ENCODE data around the gene SBSN. TPM values are rescaled to one million over a fixed set of nuclear protein-coding genes. Genes with fewer than 3 reads are reported as not detected.
A peak's percentile ranks its signal among the peaks of the same experiment; 100 is the strongest.

The SBSN gene
- total and polyA plus RNA-seq, 10 of the 15 experiments (the other 5 are each of a cell fraction or from before 2014, with no cell fraction given) = 0.09 TPM; not detected in 9

- Histone ChIP-seq H3K4me3 (peak overlapping the region; percentile 36; the same call in 1 of the 2 replicates), H2AFZ (ENCODE audit: control insufficient read depth, low read depth, low read length) (no peak overlapping the region), H3K4me1 (ENCODE audit: control insufficient read depth, insufficient read depth, low read length) (peaks cover 30% of the 10 kb centered on the region), H3K9ac (ENCODE audit: control insufficient read depth, insufficient read depth, low read length) (no peak overlapping the region), H3K4me2 (ENCODE audit: control insufficient read depth, insufficient read depth) (peak overlapping the region; percentile 90), H3K27me3 (replicated peaks in 1 of 2; ENCODE audit: control insufficient read depth in 2 of 2, insufficient read depth in 2 of 2, low read length in 1 of 2) (no peaks in the 10 kb centered on the region; a peak in 2 of 4 replicates), H3K36me3 (ENCODE audit: control insufficient read depth in 2 of 2, insufficient read depth in 2 of 2, low read length in 1 of 2) (no peaks in the 10 kb centered on the region; a peak in 1 of 4 replicates), H3K79me2 (ENCODE audit: control insufficient read depth, insufficient read depth, low read length) (no peaks in the 10 kb centered on the region), H3K9me3 (replicated peaks; ENCODE audit: control insufficient read depth, insufficient read depth, low read length) (no peaks in the 10 kb centered on the region; the same call in 2 of the 3 replicates), H3K27ac (ENCODE audit: control insufficient read depth, insufficient read depth) (no peak overlapping the region), H4K20me1 (ENCODE audit: control insufficient read depth, insufficient read depth) (no peaks in the 10 kb centered on the region)
- no peak for TF ChIP-seq EGR1 (IDR thresholded peaks at IDR 0.05; ENCODE audit: borderline replicate concordance in 1 of 2, low read depth in 2 of 2, low read length in 2 of 2)
- no peak for TF ChIP-seq ZZZ3 (IDR thresholded peaks at IDR 0.05; ENCODE audit: control insufficient read depth, insufficient read length, low read depth)
- no peak for TF ChIP-seq POLR2AphosphoS2 (IDR thresholded peaks at IDR 0.05; ENCODE audit: low read depth, low read length)
- no peak for TF ChIP-seq YBX1 (IDR thresholded peaks at IDR 0.05)
- TF ChIP-seq ZBED1 (IDR thresholded peaks at IDR 0.05; ENCODE audit: borderline replicate concordance) = no peak
- peak; percentile 13 for TF ChIP-seq PBX3 (IDR thresholded peaks at IDR 0.05; ENCODE audit: insufficient replicate concordance, low read depth, low read length)
- TF ChIP-seq IKZF1 (conservative IDR thresholded peaks at IDR 0.05) = 0 out of 2 replicates have a peak, but pooled peaks have one; percentile 3
- no peak for TF ChIP-seq SREBF1 (IDR thresholded peaks at IDR 0.05; ENCODE audit: low read length)
- TF ChIP-seq POLR2A (IDR thresholded peaks at IDR 0.05; ENCODE audit: low read depth, low read length) = no peak
- no peak for TF ChIP-seq MYB (IDR thresholded peaks at IDR 0.05; ENCODE audit: borderline replicate concordance, low read depth, low read length)
- TF ChIP-seq DPF2 (IDR thresholded peaks at IDR 0.05) = 0 out of 2 replicates have a peak, but pooled peaks have one; percentile 15
- no peak for TF ChIP-seq RAD21 (IDR thresholded peaks at IDR 0.05; ENCODE audit: insufficient read depth, low read depth, low read length)
- TF ChIP-seq RUNX3 (IDR thresholded peaks at IDR 0.05; ENCODE audit: low read length) = peak; percentile 76
- no peak for TF ChIP-seq SPI1 (IDR thresholded peaks at IDR 0.05; ENCODE audit: borderline replicate concordance, insufficient read depth, low read depth, low read length)
- TF ChIP-seq RELB (IDR thresholded peaks at IDR 0.05; ENCODE audit: low read depth) = no peak
- TF ChIP-seq E2F4 (IDR thresholded peaks at IDR 0.05; ENCODE audit: low read depth, low read length) = no peak
- CTCF ChIA-PET = interaction anchor here (0.6 to 2.6 kb wide), 4 partner anchors 10 to 143 kb away, joined by 3 to 17 read pairs (median 4); no protein-coding TSS in a partner anchor
- intact Hi-C loops (cut with micrococcal nuclease; ENCODE audit: unreplicated experiment) = no loop called here
- 51% methylated on average over 48 of the region's 53 CpGs for WGBS (ENCODE audit: insufficient coverage, insufficient replicate concordance, low lambda C conversion rate, missing lambda C conversion rate)
- peak; percentile 34 for ATAC-seq
- SMC1A ChIA-PET (ENCODE audit: uncharacterized antibody, unreplicated experiment) = interaction anchor here (1.1 kb wide), 1 partner anchor 46 kb away, joined by 3 read pairs; no protein-coding TSS in a partner anchor
- RAD21 ChIA-PET (ENCODE audit: unreplicated experiment) = interaction anchor here (0.6 kb wide), 1 partner anchor 35 kb away, joined by 3 read pairs; no protein-coding TSS in a partner anchor
- DNase-seq (ENCODE audit: low read depth, low spot score) = no peak
- BruUV-seq (replicated peaks) = no TSS peak
- no peak for FAIRE-seq
- POLR2A ChIA-PET = interaction anchor here (1.0 kb wide), 1 partner anchor 90 kb away, joined by 3 read pairs; the partner anchor contains the start of gene COX6B1
- in situ Hi-C loops (cut with MboI) = no loop called here
Observed at GRCh38 chr19:35558400-35559280, 30.5 kb upstream of the SBSN start.

Measured in GM12878 (cell line).